Measurements from ENCODE around the gene GNG3.

GNG3 gene

DNA sequence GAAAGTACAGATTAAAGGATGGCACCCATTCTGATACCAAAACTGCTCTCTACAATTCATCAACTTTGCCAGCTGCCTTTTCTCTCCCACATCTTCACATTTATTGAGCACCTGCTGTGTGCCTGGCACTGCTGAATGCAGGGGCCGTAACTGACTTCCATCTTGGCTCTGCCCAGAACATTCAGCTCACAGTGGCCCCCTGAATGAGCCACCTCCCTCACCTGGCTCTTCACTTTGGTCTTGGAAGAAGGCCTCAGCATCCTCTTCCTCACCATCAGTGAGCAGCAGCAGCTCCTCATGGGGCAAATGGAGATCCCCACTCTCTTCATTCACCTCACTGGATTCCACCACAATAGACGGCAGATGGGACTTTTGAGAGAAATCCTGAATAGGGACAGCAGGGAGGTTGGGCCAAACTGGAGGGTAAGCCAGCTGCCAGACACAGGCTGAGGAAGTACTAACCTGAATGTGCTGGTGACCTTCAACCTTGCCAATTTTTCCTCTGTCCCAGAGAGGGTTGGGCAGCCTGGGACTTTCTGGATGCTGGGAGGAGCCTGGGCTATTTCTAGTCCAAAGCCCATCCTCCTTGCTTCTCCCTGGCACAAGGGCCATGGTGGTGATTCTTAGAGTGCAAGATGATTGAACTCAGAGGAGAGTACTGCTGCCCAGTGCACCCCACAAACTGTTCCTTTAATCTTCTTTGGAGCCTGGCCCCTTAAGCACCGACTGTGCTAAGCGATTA is 37.9 kb upstream of the GNG3 start:
- 0 out of 2 replicates have a peak overlapping the region, but pooled peaks have one; percentile 81 for H3K9ac ChIP-seq (ENCODE audit: low read length)
- peak overlapping the region; percentile 41 for H3K27ac ChIP-seq (ENCODE audit: low read depth, low read length)
- no peaks in the 10 kb centered on the region for H3K9me3 ChIP-seq (ENCODE audit: insufficient read depth, low read length)
- H3F3A ChIP-seq (ENCODE audit: insufficient read depth) = peaks cover 63% of the 10 kb centered on the region
- no peak overlapping the region for H3K4me3 ChIP-seq (ENCODE audit: insufficient read depth, low read length, poor library complexity, severe bottlenecking)
- H4K20me1 ChIP-seq (ENCODE audit: low read depth, low read length) = no peaks in the 10 kb centered on the region
- peaks cover 8% of the 10 kb centered on the region; the same call in 1 of the 2 replicates for H3K36me3 ChIP-seq (ENCODE audit: low read length)
- peak overlapping the region; percentile 91 for H3K4me2 ChIP-seq (ENCODE audit: low read depth, low read length, poor library complexity, severe bottlenecking)
- H3K79me2 ChIP-seq (ENCODE audit: insufficient read depth, low read length) = peaks cover 61% of the 10 kb centered on the region
- no peak overlapping the region for H2AFZ ChIP-seq (ENCODE audit: low read depth, low read length, severe bottlenecking)
- no peaks in the 10 kb centered on the region for H3K9me2 ChIP-seq (replicated peaks; ENCODE audit: insufficient read depth, low read length)
- no peaks in the 10 kb centered on the region for H3K27me3 ChIP-seq (ENCODE audit: low read length)
- no peak for TF ChIP-seq EZH2phosphoT487 (conservative IDR thresholded peaks at IDR 0.05; ENCODE audit: low read length)
- TF ChIP-seq, protein P1, sequence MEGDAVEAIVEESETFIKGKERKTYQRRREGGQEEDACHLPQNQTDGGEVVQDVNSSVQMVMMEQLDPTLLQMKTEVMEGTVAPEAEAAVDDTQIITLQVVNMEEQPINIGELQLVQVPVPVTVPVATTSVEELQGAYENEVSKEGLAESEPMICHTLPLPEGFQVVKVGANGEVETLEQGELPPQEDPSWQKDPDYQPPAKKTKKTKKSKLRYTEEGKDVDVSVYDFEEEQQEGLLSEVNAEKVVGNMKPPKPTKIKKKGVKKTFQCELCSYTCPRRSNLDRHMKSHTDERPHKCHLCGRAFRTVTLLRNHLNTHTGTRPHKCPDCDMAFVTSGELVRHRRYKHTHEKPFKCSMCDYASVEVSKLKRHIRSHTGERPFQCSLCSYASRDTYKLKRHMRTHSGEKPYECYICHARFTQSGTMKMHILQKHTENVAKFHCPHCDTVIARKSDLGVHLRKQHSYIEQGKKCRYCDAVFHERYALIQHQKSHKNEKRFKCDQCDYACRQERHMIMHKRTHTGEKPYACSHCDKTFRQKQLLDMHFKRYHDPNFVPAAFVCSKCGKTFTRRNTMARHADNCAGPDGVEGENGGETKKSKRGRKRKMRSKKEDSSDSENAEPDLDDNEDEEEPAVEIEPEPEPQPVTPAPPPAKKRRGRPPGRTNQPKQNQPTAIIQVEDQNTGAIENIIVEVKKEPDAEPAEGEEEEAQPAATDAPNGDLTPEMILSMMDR (IDR thresholded peaks at IDR 0.05; ENCODE audit: insufficient read depth, low read length, poor library complexity, severe bottlenecking) = no peak

DNA sequence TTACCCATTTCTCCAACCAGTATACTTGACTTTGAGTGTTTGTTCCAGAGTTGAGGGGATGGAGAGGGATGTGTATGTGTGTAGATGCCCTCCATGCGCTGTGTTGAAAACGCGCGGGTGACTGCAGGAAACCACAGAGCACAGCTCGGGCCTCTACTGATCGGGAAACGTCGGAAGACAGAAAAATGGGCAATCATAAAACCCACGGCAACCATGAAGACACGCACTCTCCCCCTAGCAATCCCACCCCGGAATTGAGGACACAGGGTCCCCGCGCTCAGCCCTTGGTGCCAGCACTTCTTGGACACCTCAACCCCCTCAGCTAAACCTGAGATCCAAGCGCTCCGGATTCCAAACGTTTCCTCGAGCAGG is 36.3 kb upstream of the GNG3 start:
- TF ChIP-seq, protein P1 (IDR thresholded peaks at IDR 0.05; ENCODE audit: insufficient read depth, low read length, poor library complexity, severe bottlenecking) = no peak
- TF ChIP-seq EZH2phosphoT487 (conservative IDR thresholded peaks at IDR 0.05; ENCODE audit: low read length) = no peak
- H3K4me3 ChIP-seq (ENCODE audit: insufficient read depth, low read length, poor library complexity, severe bottlenecking) = peak overlapping the region; percentile 69
- H4K20me1 ChIP-seq (ENCODE audit: low read depth, low read length) = no peaks in the 10 kb centered on the region
- H3K36me3 ChIP-seq (ENCODE audit: low read length) = peaks cover 3% of the 10 kb centered on the region; the same call in 1 of the 2 replicates
- H3K9me3 ChIP-seq (ENCODE audit: insufficient read depth, low read length) = no peaks in the 10 kb centered on the region
- peaks cover 55% of the 10 kb centered on the region for H3F3A ChIP-seq (ENCODE audit: insufficient read depth)
- H3K27me3 ChIP-seq (ENCODE audit: low read length) = no peaks in the 10 kb centered on the region
- H3K27ac ChIP-seq (ENCODE audit: low read depth, low read length) = peak overlapping the region; percentile 79
- H2AFZ ChIP-seq (ENCODE audit: low read depth, low read length, severe bottlenecking) = peak overlapping the region; percentile 68
- peaks cover 48% of the 10 kb centered on the region for H3K79me2 ChIP-seq (ENCODE audit: insufficient read depth, low read length)
- H3K4me2 ChIP-seq (ENCODE audit: low read depth, low read length, poor library complexity, severe bottlenecking) = peak overlapping the region; percentile 91
- H3K9me2 ChIP-seq (replicated peaks; ENCODE audit: insufficient read depth, low read length) = no peaks in the 10 kb centered on the region
- H3K9ac ChIP-seq (ENCODE audit: low read length) = peak overlapping the region; percentile 81

DNA sequence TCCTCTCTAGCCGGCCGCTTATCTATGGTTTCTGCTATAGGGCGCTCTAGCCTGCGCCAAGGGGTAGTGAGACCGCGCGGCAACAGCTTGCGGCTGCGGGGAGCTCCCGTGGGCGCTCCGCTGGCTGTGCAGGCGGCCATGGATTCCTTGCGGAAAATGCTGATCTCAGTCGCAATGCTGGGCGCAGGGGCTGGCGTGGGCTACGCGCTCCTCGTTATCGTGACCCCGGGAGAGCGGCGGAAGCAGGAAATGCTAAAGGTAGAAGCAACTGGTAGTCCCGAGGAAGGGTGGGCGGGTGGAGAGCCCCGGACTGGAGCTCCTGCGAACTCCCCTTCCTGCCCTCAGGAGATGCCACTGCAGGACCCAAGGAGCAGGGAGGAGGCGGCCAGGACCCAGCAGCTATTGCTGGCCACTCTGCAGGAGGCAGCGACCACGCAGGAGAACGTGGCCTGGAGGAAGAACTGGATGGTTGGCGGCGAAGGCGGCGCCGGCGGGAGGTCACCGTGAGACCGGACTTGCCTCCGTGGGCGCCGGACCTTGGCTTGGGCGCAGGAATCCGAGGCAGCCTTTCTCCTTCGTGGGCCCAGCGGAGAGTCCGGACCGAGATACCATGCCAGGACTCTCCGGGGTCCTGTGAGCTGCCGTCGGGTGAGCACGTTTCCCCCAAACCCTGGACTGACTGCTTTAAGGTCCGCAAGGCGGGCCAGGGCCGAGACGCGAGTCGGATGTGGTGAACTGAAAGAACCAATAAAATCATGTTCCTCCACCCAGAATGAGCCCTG is 35.7 kb upstream of the GNG3 start, which contains the start of the genes LBHD1 and UQCC3:
LBHD1 (minus strand) TSS at position 660 of the 782 bp plus-strand sequence. CDS start 2,236 bp downstream, outside the sequence.
UQCC3 (plus strand) TSS at position 66 of the 782 bp plus-strand sequence; CDS start at position 139, 73 bp downstream.
- peak within 1 kb of the TSS; percentile 79 for H3K27ac ChIP-seq (ENCODE audit: low read depth, low read length)
- TF ChIP-seq, protein P1 (IDR thresholded peaks at IDR 0.05; ENCODE audit: insufficient read depth, low read length, poor library complexity, severe bottlenecking) = no peak
- no peak for TF ChIP-seq EZH2phosphoT487 (conservative IDR thresholded peaks at IDR 0.05; ENCODE audit: low read length)
- peaks cover 42% of the 10 kb centered on the region for H3K79me2 ChIP-seq (ENCODE audit: insufficient read depth, low read length)

More for the DNA sequence above, 35.7 kb upstream of the GNG3 start, which contains the start of the genes LBHD1 and UQCC3:
- no peaks in the 10 kb centered on the region for H3K27me3 ChIP-seq (ENCODE audit: low read length)
- H3K4me3 ChIP-seq (ENCODE audit: insufficient read depth, low read length, poor library complexity, severe bottlenecking) = peak within 1 kb of the TSS; percentile 69
- no peaks in the 10 kb centered on the region for H3K36me3 ChIP-seq (ENCODE audit: low read length)
- H2AFZ ChIP-seq (ENCODE audit: low read depth, low read length, severe bottlenecking) = peak within 1 kb of the TSS; percentile 68
- H4K20me1 ChIP-seq (ENCODE audit: low read depth, low read length) = no peaks in the 10 kb centered on the region
- H3K4me2 ChIP-seq (ENCODE audit: low read depth, low read length, poor library complexity, severe bottlenecking) = peak within 1 kb of the TSS; percentile 91
- no peaks in the 10 kb centered on the region for H3K9me3 ChIP-seq (ENCODE audit: insufficient read depth, low read length)
- peak within 1 kb of the TSS; percentile 81 for H3K9ac ChIP-seq (ENCODE audit: low read length)
- no peaks in the 10 kb centered on the region for H3K9me2 ChIP-seq (replicated peaks; ENCODE audit: insufficient read depth, low read length)
- H3F3A ChIP-seq (ENCODE audit: insufficient read depth) = peaks cover 49% of the 10 kb centered on the region

All from SU-DHL-6 (cell line).